Progenitor cell of endocrine pancreas (in vitro differentiated cells): ENCODE results near the gene EYA2. TPM values are rescaled to one million over a fixed set of nuclear protein-coding genes. Genes with fewer than 3 reads are reported as not detected.

Experiments used
- DNase-seq: peaks from one replicate; pipeline ENCODE4 v3.0.0; 2021; ENCODE audit warnings: low spot score; ENCODE audit not compliant: unreplicated experiment
- H3K27ac Mint-ChIP-seq: 2 replicates; pipeline ENCODE4 v1.8.0; 2021; ENCODE audit warnings: mild to moderate bottlenecking, moderate library complexity, mixed read lengths
- H3K27me3 Mint-ChIP-seq: 2 replicates; pipeline ENCODE4 v1.8.0; 2021; ENCODE audit warnings: mixed read lengths
- H3K36me3 Mint-ChIP-seq: 2 replicates; pipeline ENCODE4 v1.8.0; 2022; ENCODE audit warnings: mixed read lengths; ENCODE audit not compliant: insufficient read depth
- H3K4me1 Mint-ChIP-seq: 2 replicates; pipeline ENCODE4 v1.8.0; 2021; ENCODE audit warnings: low read depth, mixed read lengths
- H3K4me3 Mint-ChIP-seq: 2 replicates; pipeline ENCODE4 v1.8.0; 2021; ENCODE audit warnings: low read depth, mild to moderate bottlenecking, moderate library complexity, mixed read lengths
- H3K9me3 Mint-ChIP-seq: 2 replicates; pipeline ENCODE4 v1.8.0; 2021; ENCODE audit warnings: low read depth, mixed read lengths
- total RNA-seq: library from RNA; stranded (reverse); gene quantifications from 2 replicates; pipeline ENCODE4 v1.2.1, GENCODE V29; 2021
- TF ChIP-seq, protein P1 (sequence below): fragments of 200-600 bp; sonication (generic); IDR thresholded peaks from one replicate; pipeline ENCODE4 v1.5.0; 2021; ENCODE audit warnings: antibody characterized with exemption, mild to moderate bottlenecking; ENCODE audit not compliant: unreplicated experiment

EYA2 gene
- total RNA-seq, 1 donor from 2014 or later, result 0.53 TPM

DNA sequence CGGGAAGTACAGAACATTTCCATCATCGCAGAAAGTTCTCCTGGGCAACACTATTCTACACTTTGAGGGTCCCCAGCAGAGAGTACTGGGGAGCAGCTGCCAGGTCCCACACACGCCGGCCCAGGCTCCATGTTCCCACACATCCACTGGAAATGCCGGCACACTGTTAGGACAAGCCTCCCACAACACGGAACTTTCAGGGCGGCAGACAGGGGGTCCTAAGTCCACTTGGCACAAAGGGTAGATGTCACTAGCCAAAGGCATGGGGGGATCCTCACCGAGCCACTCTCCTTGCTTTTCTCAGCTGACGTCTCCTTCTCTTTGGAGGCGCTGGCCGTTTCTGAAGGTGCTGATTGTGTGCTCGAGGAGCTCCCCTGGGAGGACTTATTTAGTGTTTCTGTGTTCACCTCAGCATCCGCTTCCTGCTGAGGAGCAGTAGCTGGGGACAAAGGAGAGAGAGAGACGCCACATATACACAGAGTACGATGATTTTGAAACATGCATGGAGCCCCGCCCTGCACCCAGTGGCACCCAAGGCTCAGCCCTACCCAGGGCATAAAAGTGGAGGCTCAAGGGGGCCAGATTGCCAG lies 326.5 kb downstream of the EYA2 start:
- no peak overlapping the region for H3K4me3 Mint-ChIP-seq
- H3K4me1 Mint-ChIP-seq, result no peaks in the 10 kb centered on the region
- H3K27ac Mint-ChIP-seq, result peak overlapping the region; percentile 67
- DNase-seq, result no peak
- TF ChIP-seq, protein P1, sequence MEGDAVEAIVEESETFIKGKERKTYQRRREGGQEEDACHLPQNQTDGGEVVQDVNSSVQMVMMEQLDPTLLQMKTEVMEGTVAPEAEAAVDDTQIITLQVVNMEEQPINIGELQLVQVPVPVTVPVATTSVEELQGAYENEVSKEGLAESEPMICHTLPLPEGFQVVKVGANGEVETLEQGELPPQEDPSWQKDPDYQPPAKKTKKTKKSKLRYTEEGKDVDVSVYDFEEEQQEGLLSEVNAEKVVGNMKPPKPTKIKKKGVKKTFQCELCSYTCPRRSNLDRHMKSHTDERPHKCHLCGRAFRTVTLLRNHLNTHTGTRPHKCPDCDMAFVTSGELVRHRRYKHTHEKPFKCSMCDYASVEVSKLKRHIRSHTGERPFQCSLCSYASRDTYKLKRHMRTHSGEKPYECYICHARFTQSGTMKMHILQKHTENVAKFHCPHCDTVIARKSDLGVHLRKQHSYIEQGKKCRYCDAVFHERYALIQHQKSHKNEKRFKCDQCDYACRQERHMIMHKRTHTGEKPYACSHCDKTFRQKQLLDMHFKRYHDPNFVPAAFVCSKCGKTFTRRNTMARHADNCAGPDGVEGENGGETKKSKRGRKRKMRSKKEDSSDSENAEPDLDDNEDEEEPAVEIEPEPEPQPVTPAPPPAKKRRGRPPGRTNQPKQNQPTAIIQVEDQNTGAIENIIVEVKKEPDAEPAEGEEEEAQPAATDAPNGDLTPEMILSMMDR, result no peak
- H3K9me3 Mint-ChIP-seq, result no peaks in the 10 kb centered on the region
- peaks cover 46% of the 10 kb centered on the region for H3K36me3 Mint-ChIP-seq
- no peaks in the 10 kb centered on the region for H3K27me3 Mint-ChIP-seq

DNA sequence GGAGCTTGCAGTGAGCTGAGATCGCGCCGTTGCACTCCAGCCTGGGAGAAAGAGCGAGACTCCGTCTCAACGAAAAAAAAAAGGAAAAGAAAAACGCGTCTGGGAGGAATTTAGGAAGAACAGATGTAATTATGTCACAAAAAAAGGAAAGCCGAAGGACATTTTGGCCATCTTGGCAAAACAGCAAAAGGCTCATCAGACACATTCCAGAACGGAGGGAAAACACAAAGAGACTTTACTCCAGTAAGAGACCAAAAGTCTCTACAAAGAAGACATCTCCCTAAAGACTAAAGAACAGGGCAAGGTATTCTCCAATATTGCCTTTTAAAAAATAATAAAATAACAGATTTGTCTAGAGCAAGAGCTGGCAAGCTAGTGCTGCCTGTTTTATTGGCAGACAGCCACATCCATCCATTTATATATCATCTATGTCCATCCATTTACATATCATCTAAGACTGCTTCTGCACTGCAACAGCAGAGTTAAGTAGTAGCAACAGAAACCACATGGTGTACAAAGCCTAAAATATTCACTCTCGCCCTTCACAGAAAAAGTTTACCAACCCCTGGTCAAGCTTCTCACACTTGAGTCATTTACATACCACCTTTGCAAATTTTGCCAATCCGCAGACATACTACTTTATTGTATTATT lies 328.0 kb downstream of the EYA2 start:
- Mint-ChIP-seq H3K4me3 (no peak overlapping the region), H3K36me3 (peaks cover 55% of the 10 kb centered on the region), H3K9me3 (no peaks in the 10 kb centered on the region), H3K4me1 (no peaks in the 10 kb centered on the region), H3K27me3 (no peaks in the 10 kb centered on the region), H3K27ac (no peak overlapping the region)
- TF ChIP-seq, protein P1, result no peak
- no peak for DNase-seq

DNA sequence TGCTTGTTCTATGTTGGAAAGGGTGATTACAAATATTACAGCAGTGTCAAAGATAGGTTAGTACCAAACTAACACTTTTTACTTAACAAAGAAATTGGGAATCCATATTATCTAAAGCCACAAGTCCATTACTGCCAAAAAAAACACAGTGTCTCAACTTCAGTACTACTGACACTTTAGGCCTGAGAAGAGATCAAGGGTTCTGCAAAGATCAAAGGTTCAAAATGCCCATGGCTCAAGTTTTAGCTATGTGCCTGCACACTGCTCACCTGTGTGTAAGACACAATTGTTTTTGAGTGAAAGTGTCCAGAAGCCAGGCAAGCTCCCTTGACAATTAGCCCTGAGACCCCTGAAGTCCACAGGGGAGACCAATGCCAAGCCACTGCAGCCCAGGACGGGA lies 329.3 kb downstream of the EYA2 start:
- TF ChIP-seq, protein P1, result no peak
- no peaks in the 10 kb centered on the region for H3K27me3 Mint-ChIP-seq
- peaks cover 49% of the 10 kb centered on the region for H3K36me3 Mint-ChIP-seq
- no peak for DNase-seq
- H3K27ac Mint-ChIP-seq, result no peak overlapping the region
- peaks cover 2% of the 10 kb centered on the region for H3K4me1 Mint-ChIP-seq
- no peaks in the 10 kb centered on the region for H3K9me3 Mint-ChIP-seq
- H3K4me3 Mint-ChIP-seq, result no peak overlapping the region

DNA sequence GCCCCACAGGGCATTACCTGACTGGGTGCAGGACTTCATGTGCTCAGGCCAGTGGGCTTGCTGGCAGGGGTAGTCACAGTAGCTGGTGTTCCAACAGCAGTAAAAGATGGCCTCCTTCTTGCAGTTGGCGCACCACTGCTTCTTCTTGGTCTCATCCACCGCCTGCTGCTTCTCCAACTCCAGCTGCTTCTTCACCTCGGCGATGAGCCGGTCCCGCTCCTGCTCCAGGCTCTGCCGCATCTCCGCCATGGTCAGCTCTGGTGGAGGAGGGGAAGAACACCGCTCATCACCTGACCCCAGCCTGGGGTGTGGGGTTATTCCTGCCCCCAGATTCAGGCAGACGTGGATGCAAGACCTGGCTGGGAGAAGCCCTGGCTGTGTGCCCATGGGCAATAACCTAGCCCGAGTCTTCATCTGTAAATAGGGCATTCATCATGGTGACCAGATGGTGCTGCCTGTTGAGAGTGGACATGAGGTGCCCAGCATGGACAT lies 329.7 kb downstream of the EYA2 start:
- no peak for DNase-seq
- TF ChIP-seq, protein P1, result no peak
- H3K36me3 Mint-ChIP-seq, result peaks cover 49% of the 10 kb centered on the region
- H3K27me3 Mint-ChIP-seq, result no peaks in the 10 kb centered on the region
- peak overlapping the region; percentile 71 for H3K27ac Mint-ChIP-seq
- peaks cover 2% of the 10 kb centered on the region for H3K4me1 Mint-ChIP-seq
- H3K9me3 Mint-ChIP-seq, result no peaks in the 10 kb centered on the region
- H3K4me3 Mint-ChIP-seq, result no peak overlapping the region

DNA sequence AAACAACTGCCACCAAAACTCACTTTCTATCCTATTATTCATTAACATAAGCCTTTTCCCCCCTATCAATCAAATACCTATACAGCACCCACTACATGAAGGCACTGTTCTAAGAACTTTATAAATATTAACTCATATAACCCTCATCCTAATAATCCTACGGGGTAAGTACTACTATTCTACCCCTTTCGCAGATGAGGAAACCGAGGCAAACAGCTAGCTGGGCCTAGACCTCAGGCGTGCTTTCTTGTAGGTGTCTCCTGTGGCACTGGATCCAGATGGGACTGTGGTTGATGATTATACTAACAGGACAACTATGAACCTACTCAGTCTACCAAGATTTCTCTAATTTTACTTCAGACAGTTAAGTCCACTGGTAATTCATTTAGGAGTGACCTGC lies 330.2 kb downstream of the EYA2 start:
- peak overlapping the region; percentile 71 for H3K27ac Mint-ChIP-seq
- H3K9me3 Mint-ChIP-seq, result no peaks in the 10 kb centered on the region
- H3K4me1 Mint-ChIP-seq, result peaks cover 2% of the 10 kb centered on the region
- H3K4me3 Mint-ChIP-seq, result no peak overlapping the region
- H3K36me3 Mint-ChIP-seq, result peaks cover 48% of the 10 kb centered on the region
- TF ChIP-seq, protein P1, result no peak
- DNase-seq, result no peak
- H3K27me3 Mint-ChIP-seq, result no peaks in the 10 kb centered on the region
